Smooth muscle cell (in vitro differentiated cells): Measurements from ENCODE around the gene TKFC. TPM values are rescaled to one million over a fixed set of nuclear protein-coding genes. Genes with fewer than 3 reads are reported as not detected.
A peak's percentile ranks its signal among the peaks of the same experiment; 100 is the strongest.

ENCODE experiments used
- DNase-seq: peaks from one replicate; lab custom pipeline; 2025; ENCODE audit not compliant: unreplicated experiment; lab: John Stamatoyannopoulos, UW
- H2AFZ ChIP-seq: fragments of 200-600 bp; sonication (generic); 2 replicates; pipeline ENCODE4 v1.6.0; 2016; ENCODE audit warnings: antibody characterized with exemption, low read depth, mild to moderate bottlenecking
- H3F3A ChIP-seq: fragments of 200-600 bp; sonication (generic); 2 replicates; pipeline ENCODE4 v1.6.0; 2017; ENCODE audit warnings: antibody characterized with exemption, low read depth
- H3K27ac ChIP-seq: fragments of 200-600 bp; sonication (generic); 2 replicates; pipeline ENCODE4 v1.5.1; 2016; ENCODE audit warnings: low read depth, mild to moderate bottlenecking
- H3K27me3 ChIP-seq: fragments of 200-600 bp; sonication (generic); 2 replicates; pipeline ENCODE4 v1.6.1; 2016; ENCODE audit warnings: low read depth, mild to moderate bottlenecking
- H3K36me3 ChIP-seq: fragments of 200-600 bp; sonication (generic); 2 replicates; pipeline ENCODE4 v1.5.1; 2016; ENCODE audit warnings: low read depth
- H3K4me1 ChIP-seq: fragments of 200-600 bp; sonication (generic); 2 replicates; pipeline ENCODE4 v1.5.1; 2016; ENCODE audit warnings: low read depth
- H3K4me2 ChIP-seq: fragments of 200-600 bp; sonication (generic); 2 replicates; pipeline ENCODE4 v1.6.0; 2016; ENCODE audit warnings: mild to moderate bottlenecking
- H3K4me3 ChIP-seq: fragments of 200-600 bp; sonication (generic); 2 replicates; pipeline ENCODE4 v1.5.1; 2016; ENCODE audit warnings: mild to moderate bottlenecking
- H3K79me2 ChIP-seq: fragments of 200-600 bp; sonication (generic); 2 replicates; pipeline ENCODE4 v1.6.0; 2016; ENCODE audit warnings: low read depth, mild to moderate bottlenecking
- H3K9ac ChIP-seq: fragments of 200-600 bp; sonication (generic); 2 replicates; pipeline ENCODE4 v1.6.0; 2016; ENCODE audit warnings: low read depth
- H3K9me3 ChIP-seq: fragments of 200-600 bp; sonication (generic); replicated peaks from 2 replicates; pipeline ENCODE4 v1.5.1; 2016; ENCODE audit warnings: low read depth
- H4K20me1 ChIP-seq: fragments of 200-600 bp; sonication (generic); 2 replicates; pipeline ENCODE4 v1.6.0; 2016; ENCODE audit warnings: low read depth
- CTCF ChIP-seq: fragments of 200-600 bp; sonication (generic); IDR thresholded peaks from 2 replicates; pipeline ENCODE4 v1.5.1; 2017; ENCODE audit warnings: borderline replicate concordance, mild to moderate bottlenecking, antibody characterized with exemption; ENCODE audit not compliant: insufficient read depth, poor library complexity, severe bottlenecking
- WGBS: methylation state at CpG from one replicate; pipeline ENCODE4 v1.1.7; 2016; ENCODE audit warnings: low lambda C conversion rate; 5-methylcytosine and 5-hydroxymethylcytosine counted together
- polyA plus RNA-seq: library from polyadenylated mRNA; unstranded; fragments of >200 nt; fragmentation: Nextera tagmentation; extraction: Ambion mirVana; gene quantifications from 2 replicates; pipeline ENCODE4 v1.2.1, GENCODE V29; 2016
- total RNA-seq: library from RNA; depleted of rRNA; stranded (reverse); fragments of >200 nt; gene quantifications from 2 replicates; pipeline ENCODE4 v1.2.3, GENCODE V29; 2014

The TKFC gene
- 18.1 and 24.3 TPM in 2 replicates for total RNA-seq
- 47.0 and 49.8 TPM in 2 replicates for polyA plus RNA-seq

GRCh38 chr11:61332797-61333549, at the start of gene TKFC, which contains the start of gene DDB1:
Gene TKFC (plus strand): TSS chr11:61333228. CDS start chr11:61334729, 1,501 bp downstream.
Gene DDB1 (minus strand): TSS chr11:61333105. CDS start chr11:61332968, 137 bp downstream.
- peak; percentile 67 for DNase-seq
- no peak for TF ChIP-seq CTCF
- H3K79me2 ChIP-seq, result peaks cover 49% of the 10 kb centered on the region

GRCh38 chr11:61283613-61284012, 49.4 kb upstream of the TKFC start:
- Histone ChIP-seq H3F3A (no peaks in the 10 kb centered on the region), H3K9ac (no peak overlapping the region), H3K36me3 (no peaks in the 10 kb centered on the region), H3K27ac (no peak overlapping the region), H3K4me2 (no peak overlapping the region), H3K4me1 (no peaks in the 10 kb centered on the region), H4K20me1 (no peaks in the 10 kb centered on the region), H3K9me3 (no peaks in the 10 kb centered on the region), H3K79me2 (no peaks in the 10 kb centered on the region), H3K27me3 (no peaks in the 10 kb centered on the region), H3K4me3 (no peak overlapping the region), H2AFZ (no peak overlapping the region)
- 96% methylated on average over 4 of the region's 4 CpGs for WGBS
- DNase-seq, result no peak
- TF ChIP-seq CTCF, result no peak

More at GRCh38 chr11:61332797-61333549, at the start of gene TKFC, which contains the start of gene DDB1:
- Histone ChIP-seq H3K4me1 (peaks cover 21% of the 10 kb centered on the region), H3F3A (no peaks in the 10 kb centered on the region), H4K20me1 (peaks cover 42% of the 10 kb centered on the region), H2AFZ (peak within 1 kb of the TSS; percentile 86), H3K4me2 (peak within 1 kb of the TSS; percentile 88), H3K9me3 (no peaks in the 10 kb centered on the region), H3K9ac (peak within 1 kb of the TSS; percentile 97), H3K36me3 (no peaks in the 10 kb centered on the region), H3K27ac (peak within 1 kb of the TSS; percentile 81), H3K4me3 (peak within 1 kb of the TSS; percentile 90), H3K27me3 (no peaks in the 10 kb centered on the region)
- under 1% methylated on average over 70 of the region's 81 CpGs for WGBS

GRCh38 chr11:61287338-61287977, 45.6 kb upstream of the TKFC start:
- Histone ChIP-seq H3K27ac (no peak overlapping the region), H3K36me3 (no peaks in the 10 kb centered on the region)
- WGBS, result 89% methylated on average over 14 of the region's 14 CpGs

More at GRCh38 chr11:61287338-61287977, 45.6 kb upstream of the TKFC start:
- Histone ChIP-seq H3F3A (no peaks in the 10 kb centered on the region), H3K4me2 (no peak overlapping the region), H2AFZ (no peak overlapping the region), H3K9ac (no peak overlapping the region), H3K27me3 (no peaks in the 10 kb centered on the region), H3K4me1 (no peaks in the 10 kb centered on the region), H3K79me2 (no peaks in the 10 kb centered on the region), H3K9me3 (no peaks in the 10 kb centered on the region), H3K4me3 (no peak overlapping the region), H4K20me1 (no peaks in the 10 kb centered on the region)
- DNase-seq, result no peak
- no peak for TF ChIP-seq CTCF
